Keratinocyte (primary cell): ENCODE results near the gene NCCRP1. TPM values are rescaled to one million over a fixed set of nuclear protein-coding genes. Genes with fewer than 3 reads are reported as not detected.

Experiments used
- DNase-seq: peaks from one replicate; pipeline ENCODE4 v3.0.0-alpha.2; 2011; ENCODE audit warnings: low read depth, missing footprints, low spot score
- FAIRE-seq: peaks from 2 replicates; lab custom pipeline; 2011; peaks lifted over from hg19 to GRCh38; lab: Jason Lieb, UNC
- H2AFZ ChIP-seq: 2 replicates; pipeline ENCODE4 v1.6.0; 2012; ENCODE audit warnings: low read length, control low read depth, inconsistent platforms; ENCODE audit not compliant: control insufficient read depth
- H3K27ac ChIP-seq: 2 replicates; pipeline ENCODE4 v1.5.1; 2011; ENCODE audit warnings: low read length; ENCODE audit not compliant: control insufficient read depth, insufficient read depth
- H3K27me3 ChIP-seq: 3 replicates; pipeline ENCODE4 v1.6.0; 2011; ENCODE audit warnings: low read length; ENCODE audit not compliant: control insufficient read depth, insufficient read depth; ENCODE audit errors: extremely low read depth
- H3K36me3 ChIP-seq, 2 experiments: 2 replicates in 1 of 2; 3 replicates in 1 of 2; pipeline ENCODE4 v1.5.1; 2011; ENCODE audit warnings: low read length in 2 of 2, mild to moderate bottlenecking in 1 of 2; ENCODE audit not compliant: control insufficient read depth in 2 of 2, insufficient read depth in 2 of 2; ENCODE audit errors: extremely low read depth in 1 of 2
- H3K4me1 ChIP-seq: 3 replicates; pipeline ENCODE4 v1.5.1; 2011; ENCODE audit warnings: low read length; ENCODE audit not compliant: control insufficient read depth, insufficient read depth; ENCODE audit errors: extremely low read depth
- H3K4me2 ChIP-seq: 3 replicates; pipeline ENCODE4 v1.6.0; 2011; ENCODE audit warnings: low read depth, low read length; ENCODE audit not compliant: control insufficient read depth, insufficient read depth; ENCODE audit errors: extremely low read depth
- H3K4me3 ChIP-seq, 3 experiments: fragments of 200-600 bp in 1 of 3; sonication (generic) in 1 of 3; 2 replicates in 2 of 3; 3 replicates in 1 of 3; pipeline ENCODE4 v1.5.1; 2011 to 2016; ENCODE audit warnings: low read length in 3 of 3, mild to moderate bottlenecking in 3 of 3, control low read depth in 2 of 3, inconsistent platforms in 1 of 3, low read depth in 1 of 3, mixed read lengths in 1 of 3, mixed run types in 1 of 3, moderate library complexity in 1 of 3; ENCODE audit not compliant: control insufficient read depth in 2 of 3, insufficient read depth in 2 of 3; ENCODE audit errors: extremely low read depth in 1 of 3
- H3K79me2 ChIP-seq: 2 replicates; pipeline ENCODE4 v1.6.0; 2012; ENCODE audit warnings: low read length; ENCODE audit not compliant: control insufficient read depth, insufficient read depth
- H3K9ac ChIP-seq: 3 replicates; pipeline ENCODE4 v1.6.0; 2011; ENCODE audit warnings: low read length; ENCODE audit not compliant: control insufficient read depth, insufficient read depth; ENCODE audit errors: extremely low read depth
- H3K9me1 ChIP-seq: 3 replicates; pipeline ENCODE4 v1.6.0; 2011; ENCODE audit warnings: low read length; ENCODE audit not compliant: control insufficient read depth, insufficient read depth; ENCODE audit errors: extremely low read depth
- H3K9me3 ChIP-seq: 2 replicates; pipeline ENCODE4 v1.5.1; 2012; ENCODE audit warnings: low read depth, low read length; ENCODE audit not compliant: control insufficient read depth
- H4K20me1 ChIP-seq: 3 replicates; pipeline ENCODE4 v1.6.0; 2011; ENCODE audit warnings: low read length; ENCODE audit not compliant: control insufficient read depth, insufficient read depth; ENCODE audit errors: extremely low read depth
- CTCF ChIP-seq, 3 experiments: IDR thresholded peaks in 1 of 3; conservative IDR thresholded peaks in 1 of 3; optimal IDR thresholded peaks in 1 of 3; 2 replicates in 2 of 3; 3 replicates in 1 of 3; pipeline versions ENCODE3 to v1.5.1; 2011; ENCODE audit warnings: low read length in 3 of 3, mild to moderate bottlenecking in 3 of 3, moderate library complexity in 2 of 3, control low read depth in 1 of 3, inconsistent platforms in 1 of 3; ENCODE audit not compliant: insufficient read depth in 2 of 3; ENCODE audit errors: extremely low read depth in 1 of 3
- EZH2 ChIP-seq: IDR thresholded peaks from one replicate; pipeline ENCODE4 v1.6.1; 2012; ENCODE audit warnings: inconsistent platforms, mild to moderate bottlenecking, low read length, moderate library complexity
- dilution Hi-C: fragments of 300-500 bp; cut with MboI; formaldehyde crosslinking; loops from one replicate; pipeline ENCODE4 v1.7.0; 2020; ENCODE audit warnings: low sequenced_read_pairs; ENCODE audit not compliant: extremely low pct_ligation_motif_present
- polyA plus RNA-seq, 5 experiments: library from polyadenylated mRNA; depleted of rRNA in 3 of 5; stranded (reverse) in 3 of 5; stranded (forward) in 1 of 5; unstranded in 1 of 5; fragments of >200 nt; gene quantifications; 1 replicate in 1 of 5; 2 replicates in 3 of 5; 3 replicates in 1 of 5; pipeline versions ENCODE4 v1.2.1 to v1.2.3, GENCODE V29; 2011 to 2012; ENCODE audit warnings: missing spikeins in 2 of 5, low read depth in 1 of 5, low replicate concordance in 1 of 5

The NCCRP1 gene
- polyA plus RNA-seq, 1 donor (not counting 4 experiments of a cell fraction or from before 2014, with no cell fraction given), result 2.3 TPM

GRCh38 chr19:39179754-39180153 is 17.0 kb upstream of the NCCRP1 start:
- Histone ChIP-seq H3K27me3 (no peaks in the 10 kb centered on the region), H4K20me1 (no peaks in the 10 kb centered on the region), H3K27ac (no peak overlapping the region), H2AFZ (no peak overlapping the region), H3K4me3 (no peak overlapping the region), H3K79me2 (no peaks in the 10 kb centered on the region), H3K9me3 (no peaks in the 10 kb centered on the region), H3K4me1 (no peaks in the 10 kb centered on the region), H3K4me2 (no peak overlapping the region), H3K9ac (no peak overlapping the region), H3K9me1 (no peaks in the 10 kb centered on the region), H3K36me3 (peaks cover 0 to 22% of the 10 kb centered on the region in 2 experiments)
- DNase-seq (no peak), FAIRE-seq (no peak)
- dilution Hi-C loops, result no loop called here
- no peak for TF ChIP-seq EZH2
- no peak for TF ChIP-seq CTCF (optimal IDR thresholded peaks at IDR 0.05 in 1 of 3, IDR thresholded peaks at IDR 0.05 in 1 of 3, conservative IDR thresholded peaks at IDR 0.05 in 1 of 3; ENCODE audit: extremely low read depth in 1 of 3, insufficient read depth in 2 of 3, low read length in 3 of 3)

- no peaks in the 10 kb centered on the region for H3K4me1 ChIP-seq
- H3K9me1 ChIP-seq, result no peaks in the 10 kb centered on the region
- FAIRE-seq (no peak), DNase-seq (no peak)
- H3K27me3 ChIP-seq, result no peaks in the 10 kb centered on the region
- no peak overlapping the region for H3K4me3 ChIP-seq
- no peaks in the 10 kb centered on the region for H3K9me3 ChIP-seq
- H3K36me3 ChIP-seq, result peaks cover 0 to 23% of the 10 kb centered on the region in 2 experiments
- H3K4me2 ChIP-seq, result no peak overlapping the region
- TF ChIP-seq EZH2 (no peak), CTCF (optimal IDR thresholded peaks at IDR 0.05 in 1 of 3, IDR thresholded peaks at IDR 0.05 in 1 of 3, conservative IDR thresholded peaks at IDR 0.05 in 1 of 3; ENCODE audit: extremely low read depth in 1 of 3, insufficient read depth in 2 of 3, low read length in 3 of 3) (no peak)
- dilution Hi-C loops, result no loop called here
- no peaks in the 10 kb centered on the region for H3K79me2 ChIP-seq
- no peak overlapping the region for H3K27ac ChIP-seq
- no peaks in the 10 kb centered on the region for H4K20me1 ChIP-seq
- H2AFZ ChIP-seq, result no peak overlapping the region
- H3K9ac ChIP-seq, result no peak overlapping the region
Observed at GRCh38 chr19:39180749-39181148, 16.0 kb upstream of the NCCRP1 start.
